Body of pancreas (tissue), 4 donors: ENCODE results near the gene ADH4. TPM values are rescaled to one million over a fixed set of nuclear protein-coding genes. Genes with fewer than 3 reads are reported as not detected.
"Not testable (repeated sequence)": the region's sequence is repeated elsewhere in the genome, so short reads cannot be mapped to it uniquely, and the experiment has no call there.

Experiments used
- ATAC-seq: fragments of 150-250 bp; one replicate; pipeline ENCODE4 v1.9.1; 2016
- DNase-seq, 4 donors: peaks; one replicate each; pipeline ENCODE4 v3.0.0-alpha.2; 2019
- H3K27ac ChIP-seq, 4 donors: fragments of 200-600 bp; sonication (generic); 1 replicate in 3 of 4; 2 replicates in 1 of 4; pipeline versions ENCODE4 v1.5.1 to v1.6.1; 2016 to 2019; ENCODE audit warnings: mild to moderate bottlenecking in 1 of 4, mixed read lengths in 1 of 4, moderate library complexity in 1 of 4
- H3K27me3 ChIP-seq, 2 donors: fragments of 200-600 bp; sonication (generic); one replicate each; pipeline ENCODE4 v1.6.0; 2016; ENCODE audit warnings: mild to moderate bottlenecking in 1 of 2
- H3K36me3 ChIP-seq, 2 donors: fragments of 200-600 bp; sonication (generic); replicated peaks in 1 of 2; 2 replicates each; pipeline ENCODE4 v1.5.1; 2016; ENCODE audit warnings: low read depth in 2 of 2; ENCODE audit not compliant: insufficient read depth in 1 of 2
- H3K4me1 ChIP-seq: fragments of 200-600 bp; sonication (generic); one replicate; pipeline ENCODE4 v1.6.0; 2016
- H3K4me3 ChIP-seq, 2 donors: fragments of 200-600 bp; sonication (generic); 1 replicate in 1 of 2; 2 replicates in 1 of 2; pipeline ENCODE4 v1.5.1; 2016 to 2019
- H3K9me3 ChIP-seq, 3 donors: fragments of 200-600 bp; sonication (generic); 1 replicate in 2 of 3; 2 replicates in 1 of 3; pipeline ENCODE4 v1.5.1; 2016
- CTCF ChIP-seq, 7 experiments: fragments of 450-650 bp in 4 of 7; fragments of 200-600 bp in 3 of 7; sonication (generic) in 3 of 7; IDR thresholded peaks; one replicate each; pipeline ENCODE4 v1.5.1; 2016 to 2019; ENCODE audit warnings: antibody characterized with exemption in 7 of 7
- POLR2A ChIP-seq, 3 donors: fragments of 450-650 bp; IDR thresholded peaks; one replicate each; pipeline ENCODE4 v1.6.1; 2016; ENCODE audit warnings: antibody characterized with exemption in 3 of 3, mild to moderate bottlenecking in 2 of 3
- WGBS, 2 donors: methylation state at CpG; one replicate each; pipeline ENCODE4 v1.1.5; 2017; 5-methylcytosine and 5-hydroxymethylcytosine counted together
- intact Hi-C: fragments of 100-400 bp; cut with DNase I; formaldehyde crosslinking; loops from one replicate; pipeline ENCODE4 v1.15.1; 2023
- total RNA-seq, 2 donors: library from RNA; depleted of rRNA; stranded (reverse); fragments of >200 nt; gene quantifications; one replicate each; pipeline ENCODE4 v1.1.0, GENCODE V29; 2016

The ADH4 gene
- total RNA-seq = not detected

GRCh38 chr4:99144070-99144469 lies at the start of gene ADH4:
TSS of gene ADH4 (minus strand) at chr4:99144297. CDS start at chr4:99144222, 75 bp downstream.
- H3K4me3 ChIP-seq = no peak within 1 kb of the TSS
- DNase-seq = no peak
- 62 to 75% methylated on average over 2 of the region's 2 CpGs for WGBS, 2 donors
- intact Hi-C loops = no loop called here
- peaks cover 9% of the 10 kb centered on the region for H3K4me1 ChIP-seq
- H3K27me3 ChIP-seq = no peaks in the 10 kb centered on the region
- TF ChIP-seq CTCF (IDR thresholded peaks at IDR 0.05) (no peak), POLR2A (IDR thresholded peaks at IDR 0.05) (no peak)
- no peak within 1 kb of the TSS for H3K27ac ChIP-seq
- H3K9me3 ChIP-seq = no peaks in the 10 kb centered on the region
- no peak for ATAC-seq
- H3K36me3 ChIP-seq = no peaks in the 10 kb centered on the region

DNA sequence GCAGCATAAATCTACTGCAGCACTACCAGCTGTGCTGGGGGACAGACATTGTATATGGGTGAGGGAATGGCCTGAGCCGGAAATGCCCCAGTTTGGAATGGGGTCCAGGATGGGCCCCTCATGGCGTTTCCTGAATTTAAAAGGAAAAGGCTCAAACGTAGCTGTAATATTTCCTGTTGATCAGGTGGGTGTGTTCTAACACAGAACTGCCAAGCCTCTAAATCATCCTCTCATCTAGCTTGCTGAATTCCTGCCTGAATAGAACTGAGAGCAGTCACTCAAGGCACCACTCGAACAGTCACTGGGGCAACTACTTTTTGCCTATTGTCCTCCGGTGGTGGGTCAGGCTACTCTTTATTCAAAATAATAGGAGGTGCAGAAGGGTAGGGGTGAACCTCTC lies 46.2 kb upstream of the ADH4 start:
- H3K27ac ChIP-seq = no peak overlapping the region

DNA sequence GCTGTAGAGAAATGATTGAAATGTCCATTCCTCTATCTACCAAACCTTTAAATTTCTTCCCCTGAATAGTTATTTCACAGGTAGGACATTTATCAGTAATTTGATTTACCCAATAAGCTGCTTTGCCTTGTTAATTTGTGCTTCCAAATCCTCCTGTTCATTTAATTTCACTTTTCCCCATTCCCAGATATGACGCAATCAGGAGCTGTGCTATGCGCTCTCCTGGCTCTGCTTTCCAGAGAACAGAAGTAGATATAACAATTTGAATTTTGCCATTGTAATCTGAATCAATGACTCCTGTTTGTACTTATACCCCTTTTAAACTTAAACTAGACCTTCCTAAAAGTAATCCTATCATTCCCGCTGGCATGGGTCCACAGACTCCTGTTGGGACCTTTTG lies 45.8 kb upstream of the ADH4 start:
- H3K9me3 ChIP-seq = peaks cover 0 to 12% (median 0%) of the 10 kb centered on the region in 3 donors
- WGBS, 2 donors = 88 to 93% methylated on average over 3 of the region's 3 CpGs
- H3K27ac ChIP-seq, H3K4me3 ChIP-seq, ATAC-seq, DNase-seq, intact Hi-C loops, H3K27me3 ChIP-seq, H3K36me3 ChIP-seq: not testable (repeated sequence)
- peaks cover 25% of the 10 kb centered on the region for H3K4me1 ChIP-seq

More for the DNA sequence above, 46.2 kb upstream of the ADH4 start:
- Histone ChIP-seq H3K9me3 (peaks cover 0 to 12% (median 0%) of the 10 kb centered on the region in 3 donors), H3K4me1 (peaks cover 25% of the 10 kb centered on the region), H3K4me3 (no peak overlapping the region), H3K27me3 (no peaks in the 10 kb centered on the region), H3K36me3 (no peaks in the 10 kb centered on the region)
- WGBS, 2 donors = 65 to 83% methylated on average over 5 of the region's 5 CpGs
- intact Hi-C loops = no loop called here
- ATAC-seq (no peak), DNase-seq (no peak)
- TF ChIP-seq CTCF (IDR thresholded peaks at IDR 0.05) = no peak

DNA sequence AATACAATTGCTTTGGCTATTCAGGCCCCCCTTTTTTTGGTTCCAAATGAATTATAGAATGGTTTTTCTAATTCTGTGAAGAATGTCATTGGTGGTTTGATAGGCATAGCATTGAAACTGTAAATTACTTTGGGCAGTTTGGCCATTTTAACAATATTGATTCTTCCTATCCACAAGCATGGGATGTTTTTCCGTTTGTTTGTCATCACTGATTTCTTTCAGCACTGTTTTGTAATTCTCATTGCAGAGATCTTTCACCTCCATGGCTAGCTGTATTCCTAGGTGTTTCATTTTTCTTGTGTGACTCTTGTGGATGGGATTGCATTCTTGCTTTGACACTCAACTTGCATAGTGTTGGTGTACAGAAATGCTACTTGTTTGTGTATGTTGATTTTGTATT lies 41.9 kb upstream of the ADH4 start:
- intact Hi-C loops = no loop called here
- TF ChIP-seq POLR2A (IDR thresholded peaks at IDR 0.05) (no peak), CTCF (IDR thresholded peaks at IDR 0.05) (no peak)
- no peak for DNase-seq
- Histone ChIP-seq H3K36me3 (no peaks in the 10 kb centered on the region), H3K9me3 (no peaks in the 10 kb centered on the region), H3K27me3 (no peaks in the 10 kb centered on the region), H3K4me1 (peaks cover 25% of the 10 kb centered on the region), H3K27ac (no peak overlapping the region), H3K4me3 (no peak overlapping the region)
- 63 to 72% methylated on average over 1 of the region's 1 CpG for WGBS, 2 donors
- ATAC-seq = no peak

- H3K27ac ChIP-seq = no peak overlapping the region
- no peaks in the 10 kb centered on the region for H3K9me3 ChIP-seq
- H3K4me3 ChIP-seq = no peak overlapping the region
- TF ChIP-seq CTCF (IDR thresholded peaks at IDR 0.05) (no peak), POLR2A (IDR thresholded peaks at IDR 0.05) (no peak)
- intact Hi-C loops = no loop called here
- no peak for ATAC-seq
- 87 to 100% methylated on average over 2 of the region's 2 CpGs for WGBS, 2 donors
- DNase-seq = no peak
- peaks cover 25% of the 10 kb centered on the region for H3K4me1 ChIP-seq
- no peaks in the 10 kb centered on the region for H3K36me3 ChIP-seq
- no peaks in the 10 kb centered on the region for H3K27me3 ChIP-seq
Observed at GRCh38 chr4:99185581-99185980, 41.5 kb upstream of the ADH4 start.
